ENCODE results near the gene ARG2.

The ARG2 gene

DNA sequence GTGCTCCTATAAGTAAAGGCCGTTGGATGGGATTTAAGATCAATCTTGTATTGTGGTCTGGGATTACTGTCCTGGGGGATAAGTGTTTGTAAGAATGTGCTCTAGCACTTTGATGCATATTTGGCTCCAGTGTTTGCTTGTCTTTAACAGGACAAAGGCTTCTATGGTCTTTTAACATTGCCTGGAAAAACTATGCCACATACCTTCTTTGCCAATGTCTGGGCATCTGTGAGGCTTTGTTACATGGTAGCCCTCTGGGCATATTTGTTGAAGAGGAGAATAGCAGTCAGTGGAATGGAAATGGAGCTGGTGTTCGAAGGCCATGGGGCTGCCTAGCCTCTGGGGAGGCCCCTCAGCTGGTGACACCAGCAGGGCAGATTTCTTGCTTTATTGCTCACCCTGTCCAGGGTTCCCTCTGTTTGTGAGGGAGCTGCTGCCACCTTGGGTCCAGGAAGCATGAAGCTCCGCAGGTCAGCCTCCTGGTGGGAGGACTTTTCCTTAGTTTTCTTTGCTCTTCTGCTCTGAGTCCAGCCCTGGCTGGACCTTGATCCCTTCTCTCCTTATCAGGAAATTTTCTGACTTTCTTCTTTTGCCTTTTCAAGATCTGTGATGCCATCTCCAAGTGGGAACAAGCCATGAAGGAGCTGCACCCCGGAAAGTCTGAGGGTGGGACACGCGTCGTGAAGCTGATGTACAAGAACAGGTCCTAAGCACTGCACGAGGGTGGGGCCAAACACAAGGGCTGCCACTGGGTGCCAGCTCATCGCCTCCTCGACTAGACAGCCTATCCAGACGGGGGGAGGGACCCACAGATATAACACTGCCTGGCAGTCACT lies 39.2 kb upstream of the ARG2 start:
- no peaks in the 10 kb centered on the region for H3K9me3 ChIP-seq (ENCODE audit: insufficient read depth, low read length)
- H3K4me3 ChIP-seq (ENCODE audit: insufficient read length, low read depth) = no peak overlapping the region
- H3K4me1 ChIP-seq (ENCODE audit: insufficient read depth, insufficient read length) = peaks cover 4% of the 10 kb centered on the region
- peaks cover 56% of the 10 kb centered on the region for H3K36me3 ChIP-seq (ENCODE audit: insufficient read depth, insufficient read length, low read length)
- no peaks in the 10 kb centered on the region for H3K27me3 ChIP-seq (ENCODE audit: insufficient read depth, insufficient read length)
- H3K9ac ChIP-seq (ENCODE audit: insufficient read length, low read depth) = no peak overlapping the region
- TF ChIP-seq SUZ12 (IDR thresholded peaks at IDR 0.05; ENCODE audit: extremely low read depth, insufficient read depth, insufficient read length) (no peak), ZNF274 (IDR thresholded peaks at IDR 0.05; ENCODE audit: low read depth, low read length) (no peak), YY1 (IDR thresholded peaks at IDR 0.05; ENCODE audit: insufficient read depth, insufficient read length) (no peak)
- DNase-seq (ENCODE audit: low read depth, low spot score) = no peak

- no peak overlapping the region for H3K4me3 ChIP-seq (ENCODE audit: insufficient read length, low read depth)
- peaks cover 56% of the 10 kb centered on the region for H3K36me3 ChIP-seq (ENCODE audit: insufficient read depth, insufficient read length, low read length)
- no peaks in the 10 kb centered on the region for H3K27me3 ChIP-seq (ENCODE audit: insufficient read depth, insufficient read length)
- H3K9ac ChIP-seq (ENCODE audit: insufficient read length, low read depth) = no peak overlapping the region
- H3K4me1 ChIP-seq (ENCODE audit: insufficient read depth, insufficient read length) = peaks cover 4% of the 10 kb centered on the region
- no peaks in the 10 kb centered on the region for H3K9me3 ChIP-seq (ENCODE audit: insufficient read depth, low read length)
- DNase-seq (ENCODE audit: low read depth, low spot score) = no peak
- TF ChIP-seq YY1 (IDR thresholded peaks at IDR 0.05; ENCODE audit: insufficient read depth, insufficient read length) (no peak), ZNF274 (IDR thresholded peaks at IDR 0.05; ENCODE audit: low read depth, low read length) (no peak), SUZ12 (IDR thresholded peaks at IDR 0.05; ENCODE audit: extremely low read depth, insufficient read depth, insufficient read length) (no peak)
These were observed 38.1 kb upstream of the ARG2 start for GRCh38 chr14:67581643-67582042.

DNA sequence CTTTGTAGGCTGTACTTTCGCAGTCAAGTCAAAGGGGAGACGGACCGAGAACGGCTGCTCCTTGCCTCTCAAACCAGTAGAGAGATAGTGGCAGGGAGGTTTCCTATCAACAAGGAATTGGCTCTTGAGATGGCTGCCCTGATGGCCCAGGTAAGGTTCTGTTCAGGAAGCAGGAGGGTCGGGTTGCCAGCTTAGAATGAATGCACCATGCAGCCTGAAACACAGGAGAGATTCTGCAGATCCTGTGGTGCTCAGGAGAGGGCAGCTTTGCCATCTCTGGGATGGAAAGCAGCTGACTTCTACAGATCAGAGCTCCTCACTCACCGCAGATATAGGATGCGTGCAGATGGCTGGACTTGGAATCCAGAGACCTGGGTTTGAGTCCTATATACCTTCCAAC lies 37.7 kb upstream of the ARG2 start:
- Histone ChIP-seq H3K9me3 (ENCODE audit: insufficient read depth, low read length) (no peaks in the 10 kb centered on the region), H3K4me1 (ENCODE audit: insufficient read depth, insufficient read length) (peaks cover 4% of the 10 kb centered on the region), H3K9ac (ENCODE audit: insufficient read length, low read depth) (no peak overlapping the region), H3K36me3 (ENCODE audit: insufficient read depth, insufficient read length, low read length) (peaks cover 54% of the 10 kb centered on the region), H3K27me3 (ENCODE audit: insufficient read depth, insufficient read length) (no peaks in the 10 kb centered on the region), H3K4me3 (ENCODE audit: insufficient read length, low read depth) (no peak overlapping the region)
- TF ChIP-seq YY1 (IDR thresholded peaks at IDR 0.05; ENCODE audit: insufficient read depth, insufficient read length) = no peak
- no peak for TF ChIP-seq SUZ12 (IDR thresholded peaks at IDR 0.05; ENCODE audit: extremely low read depth, insufficient read depth, insufficient read length)
- no peak for TF ChIP-seq ZNF274 (IDR thresholded peaks at IDR 0.05; ENCODE audit: low read depth, low read length)
- DNase-seq (ENCODE audit: low read depth, low spot score) = no peak

DNA sequence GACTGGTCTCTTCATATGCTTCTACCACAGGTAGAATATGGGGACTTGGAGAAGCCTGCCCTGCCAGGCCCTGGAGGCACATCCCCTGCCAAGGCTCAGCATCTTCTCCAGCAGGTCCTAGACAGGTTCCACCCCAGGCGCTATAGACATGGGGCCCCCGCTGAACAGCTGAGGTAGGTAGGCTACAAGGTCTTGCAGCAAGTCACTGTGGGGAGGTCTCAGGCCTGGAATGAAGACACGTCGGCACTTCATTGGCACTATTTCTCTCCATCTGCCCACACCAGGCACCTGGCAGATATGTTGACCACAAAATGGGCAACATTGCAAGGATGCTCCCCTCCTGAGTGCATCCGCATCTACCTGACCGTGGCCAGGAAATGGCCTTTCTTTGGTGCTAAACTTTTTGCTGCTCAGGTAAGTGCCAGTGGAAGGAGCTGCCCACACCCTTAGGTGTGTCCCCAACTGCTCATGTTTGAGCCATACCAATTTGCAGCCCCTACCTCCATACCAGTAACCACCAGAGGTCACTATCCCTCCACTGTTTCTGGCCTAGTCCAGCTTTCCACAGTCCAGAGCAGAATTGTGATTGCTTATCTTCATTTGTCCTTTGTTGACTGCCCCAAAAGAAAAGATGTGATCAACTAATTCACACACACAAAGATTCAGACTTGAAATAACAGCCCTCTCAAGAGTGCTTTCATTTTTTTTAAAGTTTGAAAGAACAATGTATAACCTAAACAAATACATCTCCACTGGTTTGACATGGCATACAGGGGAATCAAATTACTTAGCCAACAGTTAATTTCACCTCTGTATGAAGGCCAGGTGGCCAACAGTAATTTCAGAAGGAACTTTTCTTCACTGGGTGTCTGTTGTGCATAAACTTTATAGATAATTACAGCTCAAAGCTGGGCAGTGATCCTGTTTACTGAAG lies 35.7 kb upstream of the ARG2 start:
- peaks cover 4% of the 10 kb centered on the region for H3K4me1 ChIP-seq (ENCODE audit: insufficient read depth, insufficient read length)
- no peak overlapping the region for H3K9ac ChIP-seq (ENCODE audit: insufficient read length, low read depth)
- no peak for TF ChIP-seq YY1 (IDR thresholded peaks at IDR 0.05; ENCODE audit: insufficient read depth, insufficient read length)
- TF ChIP-seq ZNF274 (IDR thresholded peaks at IDR 0.05; ENCODE audit: low read depth, low read length) = no peak
- TF ChIP-seq SUZ12 (IDR thresholded peaks at IDR 0.05; ENCODE audit: extremely low read depth, insufficient read depth, insufficient read length) = no peak
- no peaks in the 10 kb centered on the region for H3K9me3 ChIP-seq (ENCODE audit: insufficient read depth, low read length)
- H3K4me3 ChIP-seq (ENCODE audit: insufficient read length, low read depth) = no peak overlapping the region
- peaks cover 51% of the 10 kb centered on the region for H3K36me3 ChIP-seq (ENCODE audit: insufficient read depth, insufficient read length, low read length)
- no peak for DNase-seq (ENCODE audit: low read depth, low spot score)
- no peaks in the 10 kb centered on the region for H3K27me3 ChIP-seq (ENCODE audit: insufficient read depth, insufficient read length)

DNA sequence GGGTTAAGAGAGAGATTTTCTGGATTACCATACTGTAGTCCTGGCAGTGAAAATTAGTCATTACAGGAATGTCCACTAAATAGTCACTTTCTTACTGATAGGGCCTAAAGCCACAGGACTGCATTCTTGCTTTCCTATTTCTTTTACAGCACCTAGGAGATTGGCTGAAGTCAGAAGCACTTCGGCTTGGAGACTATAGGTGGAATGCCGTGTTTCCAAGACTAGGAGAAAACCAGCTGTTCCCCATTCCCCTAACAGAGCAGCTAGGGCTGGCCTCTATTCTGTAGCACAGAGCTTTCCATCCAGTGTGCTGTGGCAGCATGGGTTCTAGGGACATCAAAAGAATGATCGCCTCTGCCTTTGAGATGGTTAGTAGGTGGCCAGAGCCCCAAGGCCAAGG lies 34.7 kb upstream of the ARG2 start:
- TF ChIP-seq ZNF274 (IDR thresholded peaks at IDR 0.05; ENCODE audit: low read depth, low read length) (no peak), YY1 (IDR thresholded peaks at IDR 0.05; ENCODE audit: insufficient read depth, insufficient read length) (no peak), SUZ12 (IDR thresholded peaks at IDR 0.05; ENCODE audit: extremely low read depth, insufficient read depth, insufficient read length) (no peak)

DNA sequence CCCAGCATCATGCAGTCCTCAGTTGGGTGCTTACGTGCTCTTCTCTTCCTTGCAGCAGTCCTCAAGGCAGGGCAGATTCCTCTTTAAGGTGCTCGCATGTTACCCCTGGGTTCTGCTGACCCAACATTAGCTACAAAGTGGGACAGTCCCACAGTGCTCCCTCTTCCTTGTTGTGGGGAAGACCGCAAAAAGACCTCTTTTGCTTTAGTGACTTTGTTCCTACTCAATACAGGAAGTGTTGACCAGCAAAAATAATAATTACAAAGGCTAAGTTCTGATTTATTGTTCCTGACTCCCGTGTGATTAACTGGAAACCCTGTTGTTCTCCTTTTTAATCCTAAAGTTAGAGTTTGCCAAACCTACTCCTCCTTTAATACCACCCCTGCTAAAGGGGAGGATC lies 33.4 kb upstream of the ARG2 start:
- H3K4me1 ChIP-seq (ENCODE audit: insufficient read depth, insufficient read length) = no peaks in the 10 kb centered on the region
- H3K27me3 ChIP-seq (ENCODE audit: insufficient read depth, insufficient read length) = no peaks in the 10 kb centered on the region
- H3K9me3 ChIP-seq (ENCODE audit: insufficient read depth, low read length) = no peaks in the 10 kb centered on the region
- H3K9ac ChIP-seq (ENCODE audit: insufficient read length, low read depth) = no peak overlapping the region
- H3K4me3 ChIP-seq (ENCODE audit: insufficient read length, low read depth) = no peak overlapping the region
- no peak for TF ChIP-seq ZNF274 (IDR thresholded peaks at IDR 0.05; ENCODE audit: low read depth, low read length)
- no peak for TF ChIP-seq YY1 (IDR thresholded peaks at IDR 0.05; ENCODE audit: insufficient read depth, insufficient read length)
- no peak for TF ChIP-seq SUZ12 (IDR thresholded peaks at IDR 0.05; ENCODE audit: extremely low read depth, insufficient read depth, insufficient read length)
- H3K36me3 ChIP-seq (ENCODE audit: insufficient read depth, insufficient read length, low read length) = peaks cover 45% of the 10 kb centered on the region
- no peak for DNase-seq (ENCODE audit: low read depth, low spot score)

More for the DNA sequence above, 34.7 kb upstream of the ARG2 start:
- Histone ChIP-seq H3K36me3 (ENCODE audit: insufficient read depth, insufficient read length, low read length) (peaks cover 51% of the 10 kb centered on the region), H3K27me3 (ENCODE audit: insufficient read depth, insufficient read length) (no peaks in the 10 kb centered on the region), H3K9ac (ENCODE audit: insufficient read length, low read depth) (no peak overlapping the region), H3K4me3 (ENCODE audit: insufficient read length, low read depth) (no peak overlapping the region), H3K4me1 (ENCODE audit: insufficient read depth, insufficient read length) (peaks cover 4% of the 10 kb centered on the region), H3K9me3 (ENCODE audit: insufficient read depth, low read length) (no peaks in the 10 kb centered on the region)
- no peak for DNase-seq (ENCODE audit: low read depth, low spot score)

Data from NT2/D1 (cell line).